Measurements from ENCODE around the gene ANXA11.
"Not testable (repeated sequence)": the region's sequence is repeated elsewhere in the genome, so short reads cannot be mapped to it uniquely, and the experiment has no call there.

Gene ANXA11

DNA sequence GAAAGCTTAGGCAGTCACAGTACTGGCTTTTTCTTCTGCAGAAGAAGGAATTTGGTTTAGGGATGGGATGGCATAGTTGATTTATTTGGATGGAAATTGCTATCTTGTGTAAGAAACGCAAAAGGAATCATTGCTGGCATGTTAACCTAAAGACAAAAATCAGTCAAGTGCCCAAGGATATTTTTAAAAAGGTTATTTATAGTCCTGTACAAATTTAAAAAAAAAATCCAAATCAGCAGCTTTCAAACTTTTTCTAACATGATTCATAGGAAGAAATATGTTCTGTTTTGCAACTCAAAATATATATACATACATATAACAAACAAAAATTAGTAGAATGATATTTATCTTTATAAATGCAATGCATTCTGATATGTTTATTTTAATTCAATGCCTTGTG is 28.5 kb upstream of the ANXA11 start:
- not testable (repeated sequence) for H3K4me3 ChIP-seq (ENCODE audit: low read length); H3K27me3 ChIP-seq (ENCODE audit: insufficient read depth, low read length); H3K9me3 ChIP-seq (ENCODE audit: low read length); H2AFZ ChIP-seq (ENCODE audit: low read depth, low read length); H3K4me1 ChIP-seq (ENCODE audit: insufficient read depth, low read length); H3K36me3 ChIP-seq (ENCODE audit: insufficient read depth, low read length)

- H3K36me3 ChIP-seq (ENCODE audit: insufficient read depth, low read length); H3K4me1 ChIP-seq (ENCODE audit: insufficient read depth, low read length); H2AFZ ChIP-seq (ENCODE audit: low read depth, low read length); H3K4me3 ChIP-seq (ENCODE audit: low read length); H3K27me3 ChIP-seq (ENCODE audit: insufficient read depth, low read length); H3K9me3 ChIP-seq (ENCODE audit: low read length): not testable (repeated sequence)
Measured at GRCh38 chr10:80226723-80227122, 21.4 kb upstream of the ANXA11 start.

- H3K36me3 ChIP-seq (ENCODE audit: insufficient read depth, low read length); H3K9me3 ChIP-seq (ENCODE audit: low read length); H2AFZ ChIP-seq (ENCODE audit: low read depth, low read length); H3K4me1 ChIP-seq (ENCODE audit: insufficient read depth, low read length); H3K4me3 ChIP-seq (ENCODE audit: low read length); H3K27me3 ChIP-seq (ENCODE audit: insufficient read depth, low read length): not testable (repeated sequence)
Measured at GRCh38 chr10:80223031-80223419, 17.7 kb upstream of the ANXA11 start.

DNA sequence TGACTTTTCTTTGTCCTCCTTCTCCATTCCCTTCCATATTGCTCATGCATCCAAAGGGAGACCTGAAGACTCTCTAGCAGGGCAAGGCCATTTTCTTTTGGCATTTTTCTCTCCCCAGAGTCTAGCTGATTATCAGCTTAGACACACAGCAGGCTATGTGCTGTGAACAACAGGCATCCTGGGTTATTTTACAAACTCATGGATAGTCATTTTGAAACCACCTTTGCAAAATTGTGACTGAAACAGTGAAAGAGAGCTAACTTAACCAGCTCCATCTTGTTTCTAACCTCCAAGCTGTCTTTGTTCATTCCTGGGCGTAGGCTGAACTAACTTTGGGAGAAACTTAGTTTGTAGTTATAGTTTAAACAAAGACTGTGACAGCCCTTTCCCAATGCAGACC is 13.5 kb upstream of the ANXA11 start:
- H3K9me3 ChIP-seq (ENCODE audit: low read length); H2AFZ ChIP-seq (ENCODE audit: low read depth, low read length); H3K27me3 ChIP-seq (ENCODE audit: insufficient read depth, low read length); H3K4me3 ChIP-seq (ENCODE audit: low read length); H3K4me1 ChIP-seq (ENCODE audit: insufficient read depth, low read length); H3K36me3 ChIP-seq (ENCODE audit: insufficient read depth, low read length): not testable (repeated sequence)

DNA sequence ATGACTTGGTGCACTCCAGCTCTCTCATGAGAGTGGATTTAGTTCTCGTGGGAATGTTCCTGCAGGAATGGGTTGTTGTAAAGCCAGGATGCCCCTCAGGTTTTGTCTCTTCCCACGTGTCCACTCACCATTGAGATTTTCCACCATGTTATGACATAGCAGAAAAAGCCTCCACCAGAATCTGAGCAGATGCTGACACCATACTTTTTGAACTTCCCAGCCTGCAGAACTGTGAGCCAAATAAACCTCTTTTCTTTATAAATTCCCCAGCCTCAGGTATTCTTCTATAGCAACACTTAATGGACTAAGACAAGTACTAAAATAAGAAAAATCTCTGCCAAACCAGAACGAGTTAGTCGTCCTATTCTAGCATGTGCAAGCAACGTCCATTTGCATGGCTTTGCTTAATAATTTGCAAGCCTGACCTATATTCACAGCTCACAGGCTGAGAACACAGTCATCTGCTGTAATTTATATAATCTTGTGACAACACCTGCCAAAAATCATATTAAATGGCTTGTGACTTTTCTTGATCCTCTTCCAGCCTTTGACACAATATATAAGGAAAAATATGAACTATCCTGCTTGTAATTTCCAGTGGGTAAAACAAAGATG is 9.1 kb upstream of the ANXA11 start:
- H3K36me3 ChIP-seq (ENCODE audit: insufficient read depth, low read length); H2AFZ ChIP-seq (ENCODE audit: low read depth, low read length); H3K9me3 ChIP-seq (ENCODE audit: low read length); H3K4me1 ChIP-seq (ENCODE audit: insufficient read depth, low read length); H3K27me3 ChIP-seq (ENCODE audit: insufficient read depth, low read length); H3K4me3 ChIP-seq (ENCODE audit: low read length): not testable (repeated sequence)

GRCh38 chr10:80212535-80213115 is 7.3 kb upstream of the ANXA11 start:
- H3K36me3 ChIP-seq (ENCODE audit: insufficient read depth, low read length); H2AFZ ChIP-seq (ENCODE audit: low read depth, low read length); H3K27me3 ChIP-seq (ENCODE audit: insufficient read depth, low read length); H3K4me1 ChIP-seq (ENCODE audit: insufficient read depth, low read length); H3K9me3 ChIP-seq (ENCODE audit: low read length); H3K4me3 ChIP-seq (ENCODE audit: low read length): not testable (repeated sequence)

DNA sequence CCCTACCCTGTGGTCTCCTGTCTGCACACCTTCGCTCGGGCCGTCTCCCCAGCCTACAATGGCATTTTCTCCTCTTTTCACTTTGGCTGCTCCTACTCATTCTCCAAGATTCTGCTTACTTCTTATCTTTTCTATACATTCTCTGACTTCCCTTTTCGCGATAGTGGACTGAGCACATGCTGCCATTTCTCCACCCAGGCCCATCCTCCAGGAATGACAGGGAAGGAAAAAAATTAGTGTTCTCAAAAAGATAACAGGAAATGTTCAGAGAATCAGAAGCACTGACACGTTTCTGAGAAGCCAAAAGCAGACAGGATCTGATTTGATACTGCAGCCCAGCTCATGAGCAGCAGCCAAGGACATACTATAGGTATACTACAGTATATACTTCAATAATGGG is 6.4 kb upstream of the ANXA11 start:
- H3K27me3 ChIP-seq (ENCODE audit: insufficient read depth, low read length) = peaks cover 2% of the 10 kb centered on the region
- no peaks in the 10 kb centered on the region for H3K4me1 ChIP-seq (ENCODE audit: insufficient read depth, low read length)
- H3K36me3 ChIP-seq (ENCODE audit: insufficient read depth, low read length) = no peaks in the 10 kb centered on the region
- no peak overlapping the region for H2AFZ ChIP-seq (ENCODE audit: low read depth, low read length)
- H3K4me3 ChIP-seq (ENCODE audit: low read length) = no peak overlapping the region
- no peaks in the 10 kb centered on the region for H3K9me3 ChIP-seq (ENCODE audit: low read length)

DNA sequence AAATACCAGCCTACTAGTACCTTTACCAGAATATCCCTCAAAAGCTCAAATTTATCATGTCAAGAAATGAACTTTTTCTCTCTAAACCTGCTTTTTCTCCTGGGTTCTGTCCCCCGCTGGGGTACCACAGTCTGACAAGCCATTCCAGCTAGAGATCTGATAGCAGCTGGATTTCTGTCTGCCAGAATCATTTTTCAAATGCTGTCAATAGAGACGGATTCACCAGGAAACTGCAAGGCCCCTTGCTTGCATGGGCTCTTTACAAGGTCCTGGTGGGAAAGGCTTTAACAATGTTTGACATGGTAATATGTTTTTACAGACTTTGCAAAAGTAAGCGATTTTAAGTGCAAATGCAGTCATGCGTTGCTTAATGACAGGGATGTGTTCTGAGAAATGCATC is 4.9 kb upstream of the ANXA11 start:
- Histone ChIP-seq H3K9me3 (ENCODE audit: low read length) (no peaks in the 10 kb centered on the region), H2AFZ (ENCODE audit: low read depth, low read length) (no peak overlapping the region), H3K4me3 (ENCODE audit: low read length) (no peak overlapping the region), H3K4me1 (ENCODE audit: insufficient read depth, low read length) (peaks cover 5% of the 10 kb centered on the region), H3K36me3 (ENCODE audit: insufficient read depth, low read length) (no peaks in the 10 kb centered on the region), H3K27me3 (ENCODE audit: insufficient read depth, low read length) (peaks cover 9% of the 10 kb centered on the region)

DNA sequence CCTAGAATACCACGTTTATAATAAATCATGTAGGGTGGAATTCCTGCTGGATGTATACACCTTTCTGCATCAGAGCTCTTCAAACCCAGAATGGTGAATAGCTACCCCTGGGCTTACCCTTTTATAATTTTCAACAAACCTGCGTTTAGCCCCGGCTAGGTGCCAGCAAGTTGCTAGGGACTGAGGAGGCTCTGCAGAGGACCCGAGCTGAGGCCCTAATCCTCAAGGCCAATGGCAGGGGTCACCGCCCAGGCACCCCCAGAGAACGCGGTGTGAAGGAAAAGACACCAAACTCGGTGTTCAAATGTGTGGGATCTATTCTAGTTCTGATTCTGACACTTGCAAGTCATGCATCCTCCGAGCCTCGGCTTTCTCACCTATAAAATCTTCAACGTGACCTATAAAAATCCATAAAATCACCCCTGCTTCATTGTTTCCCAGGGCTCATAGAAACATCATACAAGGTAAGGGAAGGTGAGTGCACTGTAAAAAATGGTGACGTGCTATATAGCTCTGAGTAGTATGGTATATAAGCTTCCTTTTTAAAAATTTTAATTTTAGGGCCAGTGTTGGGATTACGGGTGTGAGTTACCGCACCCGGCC is 2.5 kb upstream of the ANXA11 start:
- Histone ChIP-seq H3K27me3 (ENCODE audit: insufficient read depth, low read length) (peaks cover 30% of the 10 kb centered on the region), H3K36me3 (ENCODE audit: insufficient read depth, low read length) (no peaks in the 10 kb centered on the region), H3K9me3 (ENCODE audit: low read length) (no peaks in the 10 kb centered on the region), H3K4me1 (ENCODE audit: insufficient read depth, low read length) (peaks cover 5% of the 10 kb centered on the region), H3K4me3 (ENCODE audit: low read length) (no peak overlapping the region), H2AFZ (ENCODE audit: low read depth, low read length) (no peak overlapping the region)

DNA sequence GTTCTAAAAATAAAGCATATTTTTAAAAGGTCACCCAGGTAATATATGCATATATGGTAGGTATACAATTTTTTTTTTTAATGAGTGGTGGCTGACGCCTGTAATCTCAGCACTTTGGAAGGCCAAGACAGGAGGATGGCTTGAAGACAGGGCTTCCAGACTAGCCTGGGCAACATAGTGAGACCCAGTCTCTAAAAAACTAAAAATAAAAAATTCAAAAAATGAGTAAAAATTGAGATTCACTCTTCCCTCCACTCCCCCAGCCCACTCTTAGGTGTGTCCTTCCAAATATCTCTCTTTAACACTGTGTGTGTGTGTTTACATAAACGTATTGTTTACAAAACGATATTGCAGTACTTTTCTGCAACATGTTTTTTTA is 929 bp upstream of the ANXA11 start:
- no peak overlapping the region for H2AFZ ChIP-seq (ENCODE audit: low read depth, low read length)
- H3K27me3 ChIP-seq (ENCODE audit: insufficient read depth, low read length) = peaks cover 30% of the 10 kb centered on the region
- H3K4me3 ChIP-seq (ENCODE audit: low read length) = no peak overlapping the region
- H3K36me3 ChIP-seq (ENCODE audit: insufficient read depth, low read length) = no peaks in the 10 kb centered on the region
- peaks cover 5% of the 10 kb centered on the region for H3K4me1 ChIP-seq (ENCODE audit: insufficient read depth, low read length)
- H3K9me3 ChIP-seq (ENCODE audit: low read length) = no peaks in the 10 kb centered on the region

DNA sequence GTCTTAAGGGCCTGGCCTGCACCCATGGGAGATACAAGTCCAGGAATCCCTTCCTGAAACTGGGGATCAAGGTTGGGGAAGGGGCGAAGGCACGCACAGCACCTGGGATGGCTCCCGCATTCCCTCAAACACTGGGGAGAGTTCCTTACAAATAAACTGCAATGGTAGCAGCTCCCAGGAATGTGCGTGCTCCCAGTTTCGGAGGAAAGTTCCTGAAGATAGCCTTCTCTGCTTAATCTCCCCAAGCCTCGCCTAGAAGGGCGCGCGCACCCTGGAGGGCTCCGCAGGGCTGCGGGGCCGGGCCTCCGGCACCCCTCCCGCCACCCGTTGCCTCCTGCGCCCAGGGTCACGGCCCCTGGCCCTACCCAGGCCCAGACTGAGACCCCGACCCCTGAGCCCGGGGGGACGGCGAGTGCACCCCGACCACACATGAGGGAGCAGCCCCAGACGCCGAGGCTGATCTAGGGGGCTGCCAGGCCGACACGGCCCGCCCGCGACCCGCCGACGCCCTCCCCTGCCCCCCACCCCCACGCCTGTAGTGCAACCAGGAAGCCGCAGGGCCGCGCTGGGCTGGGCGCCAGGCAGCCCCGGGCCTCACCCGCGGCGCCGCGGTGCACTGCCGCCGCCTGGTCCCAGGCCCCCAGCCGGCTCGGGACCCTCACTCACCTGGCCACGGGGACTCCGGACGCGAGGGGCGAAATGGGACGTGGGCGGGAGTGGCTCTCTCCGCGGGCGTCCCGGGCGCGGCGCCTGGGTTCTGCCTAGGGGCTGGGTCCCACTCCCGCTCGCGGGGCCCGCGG is 460 bp downstream of the ANXA11 start:
- H2AFZ ChIP-seq (ENCODE audit: low read depth, low read length) = peak overlapping the region; percentile 97
- H3K4me3 ChIP-seq (ENCODE audit: low read length) = peak overlapping the region; percentile 58
- H3K36me3 ChIP-seq (ENCODE audit: insufficient read depth, low read length) = no peaks in the 10 kb centered on the region
- H3K27me3 ChIP-seq (ENCODE audit: insufficient read depth, low read length) = peaks cover 30% of the 10 kb centered on the region
- peaks cover 5% of the 10 kb centered on the region for H3K4me1 ChIP-seq (ENCODE audit: insufficient read depth, low read length)
- no peaks in the 10 kb centered on the region for H3K9me3 ChIP-seq (ENCODE audit: low read length)

GRCh38 chr10:80203835-80204676 is 1.3 kb downstream of the ANXA11 start:
- peaks cover 30% of the 10 kb centered on the region for H3K27me3 ChIP-seq (ENCODE audit: insufficient read depth, low read length)
- H2AFZ ChIP-seq (ENCODE audit: low read depth, low read length) = no peak overlapping the region
- no peaks in the 10 kb centered on the region for H3K36me3 ChIP-seq (ENCODE audit: insufficient read depth, low read length)
- no peaks in the 10 kb centered on the region for H3K9me3 ChIP-seq (ENCODE audit: low read length)
- H3K4me1 ChIP-seq (ENCODE audit: insufficient read depth, low read length) = peaks cover 5% of the 10 kb centered on the region
- H3K4me3 ChIP-seq (ENCODE audit: low read length) = no peak overlapping the region
